Thoracic aorta (tissue), 2 donors: ENCODE results near the gene NPAS4. TPM values are rescaled to one million over a fixed set of nuclear protein-coding genes. Genes with fewer than 3 reads are reported as not detected.

Source experiments
- ATAC-seq: fragments of 150-250 bp; one replicate; pipeline ENCODE4 v1.8.0; 2017; ENCODE audit warnings: low read depth; ENCODE audit not compliant: insufficient number of reproducible peaks, low FRiP score
- DNase-seq: peaks from one replicate; pipeline ENCODE4 v3.0.0-alpha.2; 2020; ENCODE audit warnings: low spot score
- H3K27ac ChIP-seq, 2 donors: fragments of 200-600 bp; sonication (generic); 1 replicate in 1 of 2; 2 replicates in 1 of 2; pipeline ENCODE4 v1.5.1; 2016; ENCODE audit warnings: mild to moderate bottlenecking in 2 of 2, moderate library complexity in 2 of 2
- H3K27me3 ChIP-seq: fragments of 200-600 bp; sonication (generic); replicated peaks from 2 replicates; pipeline ENCODE4 v1.6.0; 2016; ENCODE audit warnings: mild to moderate bottlenecking; ENCODE audit not compliant: insufficient read depth
- H3K36me3 ChIP-seq: fragments of 200-600 bp; sonication (generic); one replicate; pipeline ENCODE4 v1.5.1; 2016
- H3K4me1 ChIP-seq, 2 donors: fragments of 200-600 bp; sonication (generic); 1 replicate in 1 of 2; 2 replicates in 1 of 2; pipeline versions ENCODE4 v1.5.1 to v1.6.0; 2016; ENCODE audit warnings: low read depth in 2 of 2, mild to moderate bottlenecking in 1 of 2; ENCODE audit not compliant: control insufficient read depth in 1 of 2
- H3K4me3 ChIP-seq: fragments of 200-600 bp; sonication (generic); 2 replicates; pipeline ENCODE4 v1.5.1; 2016; ENCODE audit warnings: mild to moderate bottlenecking
- H3K9me3 ChIP-seq: fragments of 200-600 bp; sonication (generic); 2 replicates; pipeline ENCODE4 v1.5.1; 2016
- total RNA-seq, 2 donors: library from RNA; depleted of rRNA; stranded (reverse); fragments of >200 nt; gene quantifications; one replicate each; pipeline versions ENCODE4 v1.1.0 to v1.2.3, GENCODE V29; 2016
- TF ChIP-seq, protein P1 (sequence below): fragments of 200-600 bp; sonication (generic); IDR thresholded peaks from one replicate; pipeline ENCODE4 v1.5.1; 2019; ENCODE audit warnings: antibody characterized with exemption

Gene NPAS4
- total RNA-seq, 2 donors from 2014 or later = 4.2 to 6.6 TPM

- Histone ChIP-seq H3K4me1 (peaks cover 0 to 15% of the 10 kb centered on the region in 2 donors), H3K9me3 (no peaks in the 10 kb centered on the region), H3K4me3 (no peak overlapping the region), H3K36me3 (peaks cover 35% of the 10 kb centered on the region), H3K27ac (no peak overlapping the region), H3K27me3 (no peaks in the 10 kb centered on the region)
- TF ChIP-seq, protein P1, sequence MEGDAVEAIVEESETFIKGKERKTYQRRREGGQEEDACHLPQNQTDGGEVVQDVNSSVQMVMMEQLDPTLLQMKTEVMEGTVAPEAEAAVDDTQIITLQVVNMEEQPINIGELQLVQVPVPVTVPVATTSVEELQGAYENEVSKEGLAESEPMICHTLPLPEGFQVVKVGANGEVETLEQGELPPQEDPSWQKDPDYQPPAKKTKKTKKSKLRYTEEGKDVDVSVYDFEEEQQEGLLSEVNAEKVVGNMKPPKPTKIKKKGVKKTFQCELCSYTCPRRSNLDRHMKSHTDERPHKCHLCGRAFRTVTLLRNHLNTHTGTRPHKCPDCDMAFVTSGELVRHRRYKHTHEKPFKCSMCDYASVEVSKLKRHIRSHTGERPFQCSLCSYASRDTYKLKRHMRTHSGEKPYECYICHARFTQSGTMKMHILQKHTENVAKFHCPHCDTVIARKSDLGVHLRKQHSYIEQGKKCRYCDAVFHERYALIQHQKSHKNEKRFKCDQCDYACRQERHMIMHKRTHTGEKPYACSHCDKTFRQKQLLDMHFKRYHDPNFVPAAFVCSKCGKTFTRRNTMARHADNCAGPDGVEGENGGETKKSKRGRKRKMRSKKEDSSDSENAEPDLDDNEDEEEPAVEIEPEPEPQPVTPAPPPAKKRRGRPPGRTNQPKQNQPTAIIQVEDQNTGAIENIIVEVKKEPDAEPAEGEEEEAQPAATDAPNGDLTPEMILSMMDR = no peak
- ATAC-seq (no peak), DNase-seq (no peak)
Observed at GRCh38 chr11:66471142-66471541, 50.3 kb downstream of the NPAS4 start.

GRCh38 chr11:66472054-66472453, 51.2 kb downstream of the NPAS4 start:
- DNase-seq (no peak), ATAC-seq (no peak)
- Histone ChIP-seq H3K4me1 (peaks cover 0 to 15% of the 10 kb centered on the region in 2 donors), H3K4me3 (no peak overlapping the region), H3K36me3 (peaks cover 35% of the 10 kb centered on the region), H3K9me3 (no peaks in the 10 kb centered on the region), H3K27me3 (no peaks in the 10 kb centered on the region), H3K27ac (no peak overlapping the region)
- TF ChIP-seq, protein P1 = no peak

DNA sequence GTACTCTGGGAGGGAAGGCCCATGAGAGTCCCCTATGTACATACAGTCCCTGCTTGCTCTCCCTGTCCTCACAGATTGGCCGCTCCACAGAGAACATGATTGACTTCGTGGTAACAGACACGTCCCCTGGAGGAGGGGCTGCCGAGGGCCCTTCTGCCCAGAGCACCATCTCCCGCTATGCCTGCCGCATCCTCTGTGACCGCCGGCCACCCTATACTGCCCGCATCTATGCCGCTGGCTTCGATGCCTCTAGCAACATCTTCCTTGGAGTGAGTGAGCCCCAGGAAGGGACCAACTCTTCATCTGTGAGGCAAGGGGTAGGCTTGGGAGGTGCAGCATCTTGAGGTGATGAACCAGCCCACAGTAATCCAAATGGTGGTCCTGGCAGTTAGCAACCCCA, 52.3 kb downstream of the NPAS4 start:
- Histone ChIP-seq H3K9me3 (no peaks in the 10 kb centered on the region), H3K4me3 (no peak overlapping the region), H3K27me3 (no peaks in the 10 kb centered on the region), H3K4me1 (peaks cover 0 to 5% of the 10 kb centered on the region in 2 donors), H3K27ac (no peak overlapping the region), H3K36me3 (peaks cover 35% of the 10 kb centered on the region)
- TF ChIP-seq, protein P1 = no peak
- DNase-seq (no peak), ATAC-seq (no peak)

- Histone ChIP-seq H3K27me3 (no peaks in the 10 kb centered on the region), H3K36me3 (peaks cover 35% of the 10 kb centered on the region), H3K4me3 (no peak overlapping the region), H3K4me1 (peaks cover 0 to 5% of the 10 kb centered on the region in 2 donors), H3K27ac (no peak overlapping the region), H3K9me3 (no peaks in the 10 kb centered on the region)
- ATAC-seq = no peak
- DNase-seq = no peak
- TF ChIP-seq, protein P1 = no peak
Observed at GRCh38 chr11:66473608-66474515, 53.0 kb downstream of the NPAS4 start.

GRCh38 chr11:66475349-66476172, 54.7 kb downstream of the NPAS4 start:
- H3K36me3 ChIP-seq = peaks cover 35% of the 10 kb centered on the region

More at GRCh38 chr11:66475349-66476172, 54.7 kb downstream of the NPAS4 start:
- no peak overlapping the region for H3K4me3 ChIP-seq
- H3K27ac ChIP-seq = no peak overlapping the region
- DNase-seq = no peak
- TF ChIP-seq, protein P1 = no peak
- no peaks in the 10 kb centered on the region for H3K27me3 ChIP-seq
- peaks cover 3 to 11% of the 10 kb centered on the region in 2 donors for H3K4me1 ChIP-seq
- H3K9me3 ChIP-seq = no peaks in the 10 kb centered on the region
- ATAC-seq = no peak
